K562 (cell line): ENCODE data around the gene MYCL. TPM values are rescaled to one million over a fixed set of nuclear protein-coding genes. Genes with fewer than 3 reads are reported as not detected.

ENCODE experiments used
- DLX4 ChIP-seq: fragments of 250-450 bp; sonication (Bioruptor Pico); IDR thresholded peaks from 2 replicates; pipeline ENCODE4 v1.6.1; 2021; ENCODE audit warnings: mild to moderate bottlenecking
- ESRRA ChIP-seq: fragments of 450-650 bp; IDR thresholded peaks from 2 replicates; pipeline ENCODE4 v1.6.1; 2014; ENCODE audit warnings: low read depth, mild to moderate bottlenecking, moderate library complexity, borderline replicate concordance
- FOXM1 ChIP-seq, 2 experiments: fragments of 450-650 bp in 1 of 2; sonication (generic) in 1 of 2; formaldehyde crosslinking in 1 of 2; IDR thresholded peaks; 2 replicates each; pipeline versions ENCODE4 v1.6.1 to v1.9.0; 2017 to 2022; ENCODE audit warnings: low read depth in 2 of 2, mild to moderate bottlenecking in 2 of 2, missing genetic modification reagents in 1 of 2, moderate library complexity in 1 of 2
- HES1 ChIP-seq: fragments of 450-650 bp; IDR thresholded peaks from 2 replicates; pipeline ENCODE4 v1.6.1; 2016; ENCODE audit warnings: low read depth, mild to moderate bottlenecking, moderate library complexity
- PHF8 ChIP-seq: fragments of 200-600 bp; sonication (generic); IDR thresholded peaks from 2 replicates; pipeline ENCODE4 v1.6.1; 2012; ENCODE audit warnings: mixed run types, mild to moderate bottlenecking, inconsistent platforms, low read length, moderate library complexity, borderline replicate concordance
- POLR2H ChIP-seq: IDR thresholded peaks from 2 replicates; pipeline ENCODE4 v1.6.1; 2016; ENCODE audit warnings: missing genetic modification characterization, low read depth, mild to moderate bottlenecking, control low read depth, missing compliant biosample characterization, moderate library complexity
- PRMT5 ChIP-seq: sonication (generic); formaldehyde crosslinking; IDR thresholded peaks from 2 replicates; pipeline ENCODE4 v1.5.0; 2020; ENCODE audit warnings: missing genetic modification reagents
- SETDB1 ChIP-seq: IDR thresholded peaks from one replicate; pipeline ENCODE4 v1.6.1; 2012; ENCODE audit warnings: low read length, control low read depth, inconsistent platforms
- SMARCE1 ChIP-seq: fragments of 450-650 bp; IDR thresholded peaks from 2 replicates; pipeline ENCODE4 v1.7.1; 2016; ENCODE audit warnings: mild to moderate bottlenecking
- UBTF ChIP-seq, 2 experiments: IDR thresholded peaks; 2 replicates each; pipeline ENCODE4 v1.6.1; 2012; ENCODE audit warnings: improper control_type of control experiment in 2 of 2, low read depth in 2 of 2, low read length in 2 of 2, borderline replicate concordance in 1 of 2
- VEZF1 ChIP-seq: fragments of 200-800 bp; sonication (Bioruptor generic); IDR thresholded peaks from 2 replicates; pipeline ENCODE4 v1.6.1; 2017; ENCODE audit warnings: missing genetic modification characterization, missing compliant biosample characterization
- ZBTB49 ChIP-seq: sonication (generic); formaldehyde crosslinking; IDR thresholded peaks from 2 replicates; pipeline ENCODE4 v1.8.0; 2022; ENCODE audit warnings: missing genetic modification reagents, mild to moderate bottlenecking, borderline replicate concordance
- ZEB2 ChIP-seq: fragments of 450-650 bp; IDR thresholded peaks from 2 replicates; pipeline ENCODE4 v1.6.1; 2016
- ZNF124 ChIP-seq: sonication (generic); formaldehyde crosslinking; IDR thresholded peaks from 2 replicates; pipeline ENCODE4 v1.8.1; 2022; ENCODE audit warnings: missing genetic modification reagents
- ZNF239 ChIP-seq: fragments of 250-450 bp; sonication (Bioruptor Pico); IDR thresholded peaks from 2 replicates; pipeline ENCODE4 v1.4.0; 2020; ENCODE audit warnings: mild to moderate bottlenecking
- ZNF518B ChIP-seq: fragments of 250-450 bp; sonication (Bioruptor Pico); IDR thresholded peaks from 2 replicates; pipeline ENCODE4 v1.5.0; 2021; ENCODE audit warnings: mild to moderate bottlenecking, moderate library complexity
- ZNF707 ChIP-seq: fragments of 250-450 bp; sonication (Bioruptor Pico); conservative IDR thresholded peaks from 2 replicates; pipeline ENCODE4 v1.8.0; 2022; ENCODE audit warnings: inconsistent platforms, mild to moderate bottlenecking, moderate library complexity
- polyA plus RNA-seq, 8 experiments: library from polyadenylated mRNA; depleted of rRNA in 4 of 8; stranded (reverse) in 5 of 8; unstranded in 3 of 8; fragments of >200 nt; fragmentation: Nextera tagmentation in 2 of 8; fragmentation: Illumina TruSeq in 1 of 8; extraction: Ambion mirVana in 2 of 8; extraction: Trizol in 1 of 8; gene quantifications; 2 replicates each; pipeline versions ENCODE4 v1.2.1 to v1.2.3, GENCODE V29; 2011 to 2014; ENCODE audit warnings: inconsistent platforms in 1 of 8, missing spikeins in 1 of 8
- total RNA-seq, 7 experiments: library from RNA; depleted of rRNA in 6 of 7; stranded (reverse); fragments of >200 nt in 6 of 7; fragmentation: Illumina TruSeq in 2 of 7; extraction: Trizol in 2 of 7; gene quantifications; 2 replicates each; pipeline versions ENCODE4 v1.2.1 to v1.2.3, GENCODE V29; 2011 to 2021; ENCODE audit warnings: low replicate concordance in 1 of 7

MYCL gene
- total and polyA plus RNA-seq, 9 of the 15 experiments (the other 6 are each of a cell fraction or from before 2014, with no cell fraction given), result 3.5 to 22.0 (median 12.8) TPM

- TF ChIP-seq VEZF1 (CRISPR knock-in tag) (peak; percentile 57), ZEB2 (peak; percentile 81), PRMT5 (no peak), PHF8 (no peak), ZBTB49 (CRISPR knock-in tag) (no peak), ZNF518B (no peak), SETDB1 (no peak), UBTF (IDR thresholded peaks at IDR 0.05; ENCODE audit: borderline replicate concordance in 1 of 2, low read depth in 2 of 2, low read length in 2 of 2) (no peak), FOXM1 (IDR thresholded peaks at IDR 0.05; ENCODE audit: low read depth) (no peak), FOXM1 (CRISPR knock-in tag; IDR thresholded peaks at IDR 0.05; ENCODE audit: low read depth) (no peak), ESRRA (no peak), SMARCE1 (no peak), ZNF239 (no peak), HES1 (no peak), ZNF707 (CRISPR knock-in tag) (no peak), DLX4 (CRISPR knock-in tag) (no peak), POLR2H (tag) (no peak), ZNF124 (CRISPR knock-in tag) (no peak)
Measured at GRCh38 chr1:39919545-39919944, 17.8 kb upstream of the MYCL start (continued).
